Fibroblast of the aortic adventitia (primary cell): ENCODE measurements around the gene PTPRG. TPM values are rescaled to one million over a fixed set of nuclear protein-coding genes. Genes with fewer than 3 reads are reported as not detected.
A peak's percentile ranks its signal among the peaks of the same experiment; 100 is the strongest.

Experiments used
- DNase-seq: peaks from one replicate; pipeline ENCODE4 v3.0.0-alpha.2; 2010; ENCODE audit warnings: low read depth
- H3K4me3 ChIP-seq: 2 replicates; pipeline ENCODE4 v1.5.1; 2011; ENCODE audit warnings: low read depth, mild to moderate bottlenecking, control low read depth, low read length, moderate library complexity
- CTCF ChIP-seq: IDR thresholded peaks from 2 replicates; pipeline ENCODE4 v1.5.1; 2011; ENCODE audit warnings: mild to moderate bottlenecking, low read length, control low read depth, inconsistent platforms; ENCODE audit not compliant: insufficient read depth
- total RNA-seq: library from RNA; depleted of rRNA; stranded (reverse); fragments of >200 nt; gene quantifications from 2 replicates; pipeline ENCODE4 v1.2.3, GENCODE V29; 2012; ENCODE audit warnings: low replicate concordance

Gene PTPRG
- total RNA-seq, 1 donor = 52.0 TPM

- no peak for TF ChIP-seq CTCF
- H3K4me3 ChIP-seq = no peak overlapping the region
- DNase-seq = no peak
Measured at GRCh38 chr3:61806810-61807209, 245.4 kb downstream of the PTPRG start.

- DNase-seq = peak; percentile 76
- H3K4me3 ChIP-seq = no peak overlapping the region
- TF ChIP-seq CTCF = no peak
Measured at GRCh38 chr3:61807865-61808276, 246.5 kb downstream of the PTPRG start.

- H3K4me3 ChIP-seq = no peak overlapping the region
- peak; percentile 89 for DNase-seq
- no peak for TF ChIP-seq CTCF
Measured at GRCh38 chr3:61808526-61808925, 247.2 kb downstream of the PTPRG start.

GRCh38 chr3:61808999-61809398, 247.6 kb downstream of the PTPRG start:
- DNase-seq = no peak
- no peak for TF ChIP-seq CTCF

GRCh38 chr3:61809879-61810278, 248.5 kb downstream of the PTPRG start:
- no peak overlapping the region for H3K4me3 ChIP-seq
- peak; percentile 44 for DNase-seq

More at GRCh38 chr3:61808999-61809398, 247.6 kb downstream of the PTPRG start:
- H3K4me3 ChIP-seq = no peak overlapping the region

GRCh38 chr3:61810953-61811497, 249.7 kb downstream of the PTPRG start:
- H3K4me3 ChIP-seq = no peak overlapping the region
- TF ChIP-seq CTCF = no peak

More at GRCh38 chr3:61809879-61810278, 248.5 kb downstream of the PTPRG start:
- no peak for TF ChIP-seq CTCF

GRCh38 chr3:61811652-61812051, 250.3 kb downstream of the PTPRG start:
- DNase-seq = no peak
- no peak overlapping the region for H3K4me3 ChIP-seq
- no peak for TF ChIP-seq CTCF

More at GRCh38 chr3:61810953-61811497, 249.7 kb downstream of the PTPRG start:
- no peak for DNase-seq
